Transverse colon (tissue), 4 donors: Measurements from ENCODE around the gene LRRC37A.
"Not testable (repeated sequence)": the region's sequence is repeated elsewhere in the genome, so short reads cannot be mapped to it uniquely, and the experiment has no call there.

Source experiments
- EP300 ChIP-seq: sonication (generic); formaldehyde crosslinking; IDR thresholded peaks from one replicate; pipeline ENCODE4 v1.6.1; 2017; ENCODE audit warnings: antibody characterized with exemption, low read depth
- POLR2A ChIP-seq: fragments of 450-650 bp; IDR thresholded peaks from one replicate; pipeline ENCODE4 v1.6.1; 2016; ENCODE audit warnings: antibody characterized with exemption, mild to moderate bottlenecking, moderate library complexity
- POLR2AphosphoS5 ChIP-seq, 3 donors: sonication (generic); formaldehyde crosslinking; IDR thresholded peaks; one replicate each; pipeline ENCODE4 v1.6.1; 2016; ENCODE audit warnings: antibody characterized with exemption in 3 of 3
- TF ChIP-seq, protein P1 (sequence below), 5 experiments: fragments of 200-600 bp in 3 of 5; fragments of 450-650 bp in 2 of 5; sonication (generic) in 3 of 5; IDR thresholded peaks; 1 replicate in 2 of 5; 2 replicates in 3 of 5; pipeline ENCODE4 v1.5.1; 2016 to 2017; ENCODE audit warnings: antibody characterized with exemption in 5 of 5, inconsistent platforms in 3 of 5, mild to moderate bottlenecking in 2 of 5, moderate library complexity in 1 of 5

DNA sequence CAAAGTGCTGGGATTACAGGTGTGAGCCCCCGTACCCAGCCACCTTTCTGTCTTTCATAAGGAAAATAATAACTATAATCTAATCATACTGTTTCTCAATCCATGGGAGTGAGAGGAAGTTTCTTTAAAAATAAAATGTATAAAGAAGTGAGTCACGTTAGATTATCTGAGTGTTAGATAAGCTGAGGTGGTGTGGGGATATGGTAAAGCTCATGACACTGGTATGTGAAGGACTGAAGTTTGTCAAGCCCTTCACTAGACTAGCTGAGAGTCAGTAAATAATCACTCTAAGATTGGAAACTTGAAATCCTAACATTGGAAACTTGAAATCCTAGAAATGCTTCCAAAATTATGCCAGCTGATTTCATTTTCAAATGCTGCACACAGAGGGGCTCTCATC lies 9.4 kb upstream of the LRRC37A start:
- TF ChIP-seq POLR2A; POLR2AphosphoS5 (IDR thresholded peaks at IDR 0.05); EP300: not testable (repeated sequence)
- TF ChIP-seq, protein P1, sequence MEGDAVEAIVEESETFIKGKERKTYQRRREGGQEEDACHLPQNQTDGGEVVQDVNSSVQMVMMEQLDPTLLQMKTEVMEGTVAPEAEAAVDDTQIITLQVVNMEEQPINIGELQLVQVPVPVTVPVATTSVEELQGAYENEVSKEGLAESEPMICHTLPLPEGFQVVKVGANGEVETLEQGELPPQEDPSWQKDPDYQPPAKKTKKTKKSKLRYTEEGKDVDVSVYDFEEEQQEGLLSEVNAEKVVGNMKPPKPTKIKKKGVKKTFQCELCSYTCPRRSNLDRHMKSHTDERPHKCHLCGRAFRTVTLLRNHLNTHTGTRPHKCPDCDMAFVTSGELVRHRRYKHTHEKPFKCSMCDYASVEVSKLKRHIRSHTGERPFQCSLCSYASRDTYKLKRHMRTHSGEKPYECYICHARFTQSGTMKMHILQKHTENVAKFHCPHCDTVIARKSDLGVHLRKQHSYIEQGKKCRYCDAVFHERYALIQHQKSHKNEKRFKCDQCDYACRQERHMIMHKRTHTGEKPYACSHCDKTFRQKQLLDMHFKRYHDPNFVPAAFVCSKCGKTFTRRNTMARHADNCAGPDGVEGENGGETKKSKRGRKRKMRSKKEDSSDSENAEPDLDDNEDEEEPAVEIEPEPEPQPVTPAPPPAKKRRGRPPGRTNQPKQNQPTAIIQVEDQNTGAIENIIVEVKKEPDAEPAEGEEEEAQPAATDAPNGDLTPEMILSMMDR (IDR thresholded peaks at IDR 0.05), result not testable (repeated sequence)
